ENCODE data around the gene MED13.

DNA sequence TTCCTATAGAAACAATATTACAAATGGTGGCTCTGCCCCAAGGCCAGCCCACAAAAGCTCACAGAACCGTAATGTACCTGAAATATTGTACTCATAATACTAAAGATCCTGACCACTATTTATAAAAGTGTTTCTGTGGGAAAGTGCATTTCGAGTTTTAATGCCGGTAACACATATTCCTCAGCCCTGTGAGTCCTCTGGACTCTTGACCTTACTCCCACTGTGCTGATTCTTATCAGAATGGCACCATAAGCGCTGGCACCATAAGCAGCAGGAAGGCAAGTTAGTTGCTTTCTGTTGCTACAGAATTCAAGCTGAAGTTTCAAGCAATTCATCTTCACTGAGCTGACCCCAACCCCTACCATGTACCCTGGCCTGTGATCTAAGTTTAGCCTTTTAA is 36.4 kb upstream of the MED13 start:
- TF ChIP-seq, protein P1, sequence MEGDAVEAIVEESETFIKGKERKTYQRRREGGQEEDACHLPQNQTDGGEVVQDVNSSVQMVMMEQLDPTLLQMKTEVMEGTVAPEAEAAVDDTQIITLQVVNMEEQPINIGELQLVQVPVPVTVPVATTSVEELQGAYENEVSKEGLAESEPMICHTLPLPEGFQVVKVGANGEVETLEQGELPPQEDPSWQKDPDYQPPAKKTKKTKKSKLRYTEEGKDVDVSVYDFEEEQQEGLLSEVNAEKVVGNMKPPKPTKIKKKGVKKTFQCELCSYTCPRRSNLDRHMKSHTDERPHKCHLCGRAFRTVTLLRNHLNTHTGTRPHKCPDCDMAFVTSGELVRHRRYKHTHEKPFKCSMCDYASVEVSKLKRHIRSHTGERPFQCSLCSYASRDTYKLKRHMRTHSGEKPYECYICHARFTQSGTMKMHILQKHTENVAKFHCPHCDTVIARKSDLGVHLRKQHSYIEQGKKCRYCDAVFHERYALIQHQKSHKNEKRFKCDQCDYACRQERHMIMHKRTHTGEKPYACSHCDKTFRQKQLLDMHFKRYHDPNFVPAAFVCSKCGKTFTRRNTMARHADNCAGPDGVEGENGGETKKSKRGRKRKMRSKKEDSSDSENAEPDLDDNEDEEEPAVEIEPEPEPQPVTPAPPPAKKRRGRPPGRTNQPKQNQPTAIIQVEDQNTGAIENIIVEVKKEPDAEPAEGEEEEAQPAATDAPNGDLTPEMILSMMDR (IDR thresholded peaks at IDR 0.05) = no peak
- TF ChIP-seq POLR2A (IDR thresholded peaks at IDR 0.05; ENCODE audit: low read length) (no peak), CBX8 (IDR thresholded peaks at IDR 0.05) (no peak), JUN (IDR thresholded peaks at IDR 0.05) (no peak), SMC3 (IDR thresholded peaks at IDR 0.05) (no peak), RAD21 (conservative IDR thresholded peaks at IDR 0.05 in 1 of 2, IDR thresholded peaks at IDR 0.05 in 1 of 2) (no peak), CBX2 (IDR thresholded peaks at IDR 0.05; ENCODE audit: borderline replicate concordance, low read depth) (no peak), EP300 (IDR thresholded peaks at IDR 0.05) (no peak), ZSCAN20 (CRISPR knock-in tag; IDR thresholded peaks at IDR 0.05) (no peak), HDAC2 (IDR thresholded peaks at IDR 0.05) (no peak), MAZ (IDR thresholded peaks at IDR 0.05; ENCODE audit: borderline replicate concordance, low read depth, low read length) (no peak), TP53 (CRISPR knock-in tag; IDR thresholded peaks at IDR 0.05) (no peak)
- TF ChIP-seq, protein P2, sequence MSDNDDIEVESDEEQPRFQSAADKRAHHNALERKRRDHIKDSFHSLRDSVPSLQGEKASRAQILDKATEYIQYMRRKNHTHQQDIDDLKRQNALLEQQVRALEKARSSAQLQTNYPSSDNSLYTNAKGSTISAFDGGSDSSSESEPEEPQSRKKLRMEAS (IDR thresholded peaks at IDR 0.05) = no peak
- TF ChIP-seq, protein P3, sequence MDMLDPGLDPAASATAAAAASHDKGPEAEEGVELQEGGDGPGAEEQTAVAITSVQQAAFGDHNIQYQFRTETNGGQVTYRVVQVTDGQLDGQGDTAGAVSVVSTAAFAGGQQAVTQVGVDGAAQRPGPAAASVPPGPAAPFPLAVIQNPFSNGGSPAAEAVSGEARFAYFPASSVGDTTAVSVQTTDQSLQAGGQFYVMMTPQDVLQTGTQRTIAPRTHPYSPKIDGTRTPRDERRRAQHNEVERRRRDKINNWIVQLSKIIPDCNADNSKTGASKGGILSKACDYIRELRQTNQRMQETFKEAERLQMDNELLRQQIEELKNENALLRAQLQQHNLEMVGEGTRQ (IDR thresholded peaks at IDR 0.05) = no peak

Measured in A549 (cell line).